Measurements from ENCODE around the gene C2orf69.

DNA sequence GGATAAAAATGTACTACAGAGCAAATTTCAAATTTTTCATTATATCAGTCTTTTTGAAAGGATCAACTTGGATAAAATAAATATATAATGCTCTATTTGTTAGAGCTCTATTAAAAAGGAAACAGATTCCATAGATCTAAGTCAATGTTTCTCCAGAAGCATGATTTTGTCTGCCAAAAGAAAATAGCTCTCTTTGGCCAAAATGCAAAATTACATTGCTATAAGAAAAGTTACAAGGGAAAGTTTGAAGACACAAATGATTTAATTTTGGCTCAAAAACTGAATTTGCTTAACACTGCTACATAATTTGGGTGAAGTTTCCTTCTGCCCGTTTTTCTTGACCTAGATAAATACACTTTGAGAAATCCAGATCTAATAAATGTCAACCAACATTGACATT, 15.7 kb downstream of the C2orf69 start:
- no peak for TF ChIP-seq POLR2A (IDR thresholded peaks at IDR 0.05)
- TF ChIP-seq, protein P1, sequence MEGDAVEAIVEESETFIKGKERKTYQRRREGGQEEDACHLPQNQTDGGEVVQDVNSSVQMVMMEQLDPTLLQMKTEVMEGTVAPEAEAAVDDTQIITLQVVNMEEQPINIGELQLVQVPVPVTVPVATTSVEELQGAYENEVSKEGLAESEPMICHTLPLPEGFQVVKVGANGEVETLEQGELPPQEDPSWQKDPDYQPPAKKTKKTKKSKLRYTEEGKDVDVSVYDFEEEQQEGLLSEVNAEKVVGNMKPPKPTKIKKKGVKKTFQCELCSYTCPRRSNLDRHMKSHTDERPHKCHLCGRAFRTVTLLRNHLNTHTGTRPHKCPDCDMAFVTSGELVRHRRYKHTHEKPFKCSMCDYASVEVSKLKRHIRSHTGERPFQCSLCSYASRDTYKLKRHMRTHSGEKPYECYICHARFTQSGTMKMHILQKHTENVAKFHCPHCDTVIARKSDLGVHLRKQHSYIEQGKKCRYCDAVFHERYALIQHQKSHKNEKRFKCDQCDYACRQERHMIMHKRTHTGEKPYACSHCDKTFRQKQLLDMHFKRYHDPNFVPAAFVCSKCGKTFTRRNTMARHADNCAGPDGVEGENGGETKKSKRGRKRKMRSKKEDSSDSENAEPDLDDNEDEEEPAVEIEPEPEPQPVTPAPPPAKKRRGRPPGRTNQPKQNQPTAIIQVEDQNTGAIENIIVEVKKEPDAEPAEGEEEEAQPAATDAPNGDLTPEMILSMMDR (IDR thresholded peaks at IDR 0.05) = no peak
- TF ChIP-seq POLR2AphosphoS5 (IDR thresholded peaks at IDR 0.05) = no peak
- no peak for TF ChIP-seq EP300 (IDR thresholded peaks at IDR 0.05; ENCODE audit: low read depth)

Measured in transverse colon (tissue), 4 donors.